ENCODE measurements around the gene COPZ1. TPM values are rescaled to one million over a fixed set of nuclear protein-coding genes. Genes with fewer than 3 reads are reported as not detected.

Gene COPZ1
- total and polyA plus RNA-seq, 9 of the 15 experiments (the other 6 are each of a cell fraction or from before 2014, with no cell fraction given), result 137 to 487 (median 233) TPM

DNA sequence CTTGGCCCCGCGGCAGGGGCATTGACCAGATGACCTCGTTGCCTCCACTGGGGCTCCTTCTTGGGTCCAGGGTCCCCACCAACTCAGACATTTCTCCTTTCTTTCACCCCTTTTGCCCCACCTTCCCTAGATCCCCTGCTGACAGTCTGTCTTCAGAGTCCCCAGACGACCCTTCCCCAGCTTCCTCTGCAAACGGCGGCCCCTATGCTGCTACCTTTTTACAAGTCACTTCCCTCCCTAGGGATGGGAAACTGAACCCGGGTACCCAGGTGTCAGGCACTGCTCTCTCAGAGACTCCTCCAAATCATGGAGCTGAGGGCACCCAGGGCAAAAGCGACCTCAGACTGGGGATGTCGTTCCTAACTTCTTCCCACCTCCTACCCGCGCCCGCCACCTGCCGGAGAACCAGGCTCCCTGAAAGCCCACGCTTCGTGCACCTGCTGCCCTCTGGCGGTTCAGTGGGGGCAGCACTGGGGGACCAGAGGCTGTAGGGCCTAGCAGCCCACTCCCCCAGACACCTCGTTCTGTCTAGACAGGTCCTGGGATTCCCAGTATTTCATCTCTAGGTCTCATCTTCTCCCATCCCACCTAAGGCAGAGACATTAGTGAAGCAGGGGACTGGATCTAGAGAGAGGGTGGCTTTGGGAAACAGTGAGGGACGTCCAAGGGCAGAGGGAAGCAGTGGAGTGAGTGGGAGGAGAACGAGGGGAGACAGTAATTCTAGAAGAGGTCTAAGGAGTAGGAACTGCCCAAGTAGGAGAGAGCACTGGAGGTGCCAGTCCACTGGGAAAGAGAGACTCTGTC, 54.7 kb downstream of the COPZ1 start (continued):
- peak; percentile 68; the same call in 1 of the 2 replicates for TF ChIP-seq JUN (IDR thresholded peaks at IDR 0.05; ENCODE audit: borderline replicate concordance, low read depth, low read length)
- TF ChIP-seq JUN (CRISPR knock-in tag; IDR thresholded peaks at IDR 0.05; ENCODE audit: borderline replicate concordance), result 0 out of 2 replicates have a peak, but pooled peaks have one; percentile 41
- no peak for TF ChIP-seq ATF1 (CRISPR knock-in tag; IDR thresholded peaks at IDR 0.05)
- TF ChIP-seq ATF1 (tag; IDR thresholded peaks at IDR 0.05), result peak; percentile 33; the same call in 1 of the 2 replicates
- 0 out of 2 replicates have a peak, but pooled peaks have one; percentile 12 for TF ChIP-seq CBFA2T3 (IDR thresholded peaks at IDR 0.05)
- TF ChIP-seq, protein P1, sequence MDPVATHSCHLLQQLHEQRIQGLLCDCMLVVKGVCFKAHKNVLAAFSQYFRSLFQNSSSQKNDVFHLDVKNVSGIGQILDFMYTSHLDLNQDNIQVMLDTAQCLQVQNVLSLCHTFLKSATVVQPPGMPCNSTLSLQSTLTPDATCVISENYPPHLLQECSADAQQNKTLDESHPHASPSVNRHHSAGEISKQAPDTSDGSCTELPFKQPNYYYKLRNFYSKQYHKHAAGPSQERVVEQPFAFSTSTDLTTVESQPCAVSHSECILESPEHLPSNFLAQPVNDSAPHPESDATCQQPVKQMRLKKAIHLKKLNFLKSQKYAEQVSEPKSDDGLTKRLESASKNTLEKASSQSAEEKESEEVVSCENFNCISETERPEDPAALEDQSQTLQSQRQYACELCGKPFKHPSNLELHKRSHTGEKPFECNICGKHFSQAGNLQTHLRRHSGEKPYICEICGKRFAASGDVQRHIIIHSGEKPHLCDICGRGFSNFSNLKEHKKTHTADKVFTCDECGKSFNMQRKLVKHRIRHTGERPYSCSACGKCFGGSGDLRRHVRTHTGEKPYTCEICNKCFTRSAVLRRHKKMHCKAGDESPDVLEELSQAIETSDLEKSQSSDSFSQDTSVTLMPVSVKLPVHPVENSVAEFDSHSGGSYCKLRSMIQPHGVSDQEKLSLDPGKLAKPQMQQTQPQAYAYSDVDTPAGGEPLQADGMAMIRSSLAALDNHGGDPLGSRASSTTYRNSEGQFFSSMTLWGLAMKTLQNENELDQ (CRISPR knock-in tag; IDR thresholded peaks at IDR 0.05; ENCODE audit: borderline replicate concordance), result no peak
- peak; percentile 78 for TF ChIP-seq GATAD2B (IDR thresholded peaks at IDR 0.05; ENCODE audit: borderline replicate concordance)
- no peak for TF ChIP-seq ZNF696 (CRISPR knock-in tag; conservative IDR thresholded peaks at IDR 0.05)
- peak; percentile 99 for TF ChIP-seq ZBTB7A (IDR thresholded peaks at IDR 0.05; ENCODE audit: borderline replicate concordance, control insufficient read depth, low read depth, low read length)
- TF ChIP-seq, protein P2, sequence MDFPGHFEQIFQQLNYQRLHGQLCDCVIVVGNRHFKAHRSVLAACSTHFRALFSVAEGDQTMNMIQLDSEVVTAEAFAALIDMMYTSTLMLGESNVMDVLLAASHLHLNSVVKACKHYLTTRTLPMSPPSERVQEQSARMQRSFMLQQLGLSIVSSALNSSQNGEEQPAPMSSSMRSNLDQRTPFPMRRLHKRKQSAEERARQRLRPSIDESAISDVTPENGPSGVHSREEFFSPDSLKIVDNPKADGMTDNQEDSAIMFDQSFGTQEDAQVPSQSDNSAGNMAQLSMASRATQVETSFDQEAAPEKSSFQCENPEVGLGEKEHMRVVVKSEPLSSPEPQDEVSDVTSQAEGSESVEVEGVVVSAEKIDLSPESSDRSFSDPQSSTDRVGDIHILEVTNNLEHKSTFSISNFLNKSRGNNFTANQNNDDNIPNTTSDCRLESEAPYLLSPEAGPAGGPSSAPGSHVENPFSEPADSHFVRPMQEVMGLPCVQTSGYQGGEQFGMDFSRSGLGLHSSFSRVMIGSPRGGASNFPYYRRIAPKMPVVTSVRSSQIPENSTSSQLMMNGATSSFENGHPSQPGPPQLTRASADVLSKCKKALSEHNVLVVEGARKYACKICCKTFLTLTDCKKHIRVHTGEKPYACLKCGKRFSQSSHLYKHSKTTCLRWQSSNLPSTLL (IDR thresholded peaks at IDR 0.05), result no peak
- TF ChIP-seq SRSF9 (IDR thresholded peaks at IDR 0.05; ENCODE audit: borderline replicate concordance, low read depth, low read length), result no peak
- no peak for TF ChIP-seq RBM25 (IDR thresholded peaks at IDR 0.05; ENCODE audit: low read depth, low read length, severe bottlenecking)
- TF ChIP-seq ELF1 (tag; IDR thresholded peaks at IDR 0.05), result no peak
- no peak for TF ChIP-seq KLF10 (CRISPR knock-in tag; IDR thresholded peaks at IDR 0.05)
- TF ChIP-seq, protein P3, sequence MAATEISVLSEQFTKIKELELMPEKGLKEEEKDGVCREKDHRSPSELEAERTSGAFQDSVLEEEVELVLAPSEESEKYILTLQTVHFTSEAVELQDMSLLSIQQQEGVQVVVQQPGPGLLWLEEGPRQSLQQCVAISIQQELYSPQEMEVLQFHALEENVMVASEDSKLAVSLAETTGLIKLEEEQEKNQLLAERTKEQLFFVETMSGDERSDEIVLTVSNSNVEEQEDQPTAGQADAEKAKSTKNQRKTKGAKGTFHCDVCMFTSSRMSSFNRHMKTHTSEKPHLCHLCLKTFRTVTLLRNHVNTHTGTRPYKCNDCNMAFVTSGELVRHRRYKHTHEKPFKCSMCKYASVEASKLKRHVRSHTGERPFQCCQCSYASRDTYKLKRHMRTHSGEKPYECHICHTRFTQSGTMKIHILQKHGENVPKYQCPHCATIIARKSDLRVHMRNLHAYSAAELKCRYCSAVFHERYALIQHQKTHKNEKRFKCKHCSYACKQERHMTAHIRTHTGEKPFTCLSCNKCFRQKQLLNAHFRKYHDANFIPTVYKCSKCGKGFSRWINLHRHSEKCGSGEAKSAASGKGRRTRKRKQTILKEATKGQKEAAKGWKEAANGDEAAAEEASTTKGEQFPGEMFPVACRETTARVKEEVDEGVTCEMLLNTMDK (IDR thresholded peaks at IDR 0.05; ENCODE audit: borderline replicate concordance, insufficient read depth, low read depth, low read length, poor library complexity, severe bottlenecking), result peak; percentile 98
- no peak for TF ChIP-seq U2AF2 (optimal IDR thresholded peaks at IDR 0.05; ENCODE audit: low read depth, low read length)
- TF ChIP-seq NEUROD1 (IDR thresholded peaks at IDR 0.05; ENCODE audit: borderline replicate concordance, low read depth, low read length, partially characterized antibody), result peak; percentile 30
- TF ChIP-seq FUS (optimal IDR thresholded peaks at IDR 0.05; ENCODE audit: low read depth, low read length), result no peak
